Head of caudate nucleus (tissue), 42 donors: ENCODE data around the gene GSTO1.
"Not testable (repeated sequence)": the region's sequence is repeated elsewhere in the genome, so short reads cannot be mapped to it uniquely, and the experiment has no call there.

Experiments used
- DNase-seq, 42 donors: peaks; one replicate each; pipeline versions ENCODE4 v3.0.0 to v3.0.0-alpha.2; 2020 to 2021; ENCODE audit warnings: mixed read lengths in 7 of 42
- intact Hi-C: fragments of 100-400 bp; cut with DNase I; formaldehyde crosslinking; loops from one replicate; pipeline ENCODE4 v1.15.0; 2022

The GSTO1 gene

DNA sequence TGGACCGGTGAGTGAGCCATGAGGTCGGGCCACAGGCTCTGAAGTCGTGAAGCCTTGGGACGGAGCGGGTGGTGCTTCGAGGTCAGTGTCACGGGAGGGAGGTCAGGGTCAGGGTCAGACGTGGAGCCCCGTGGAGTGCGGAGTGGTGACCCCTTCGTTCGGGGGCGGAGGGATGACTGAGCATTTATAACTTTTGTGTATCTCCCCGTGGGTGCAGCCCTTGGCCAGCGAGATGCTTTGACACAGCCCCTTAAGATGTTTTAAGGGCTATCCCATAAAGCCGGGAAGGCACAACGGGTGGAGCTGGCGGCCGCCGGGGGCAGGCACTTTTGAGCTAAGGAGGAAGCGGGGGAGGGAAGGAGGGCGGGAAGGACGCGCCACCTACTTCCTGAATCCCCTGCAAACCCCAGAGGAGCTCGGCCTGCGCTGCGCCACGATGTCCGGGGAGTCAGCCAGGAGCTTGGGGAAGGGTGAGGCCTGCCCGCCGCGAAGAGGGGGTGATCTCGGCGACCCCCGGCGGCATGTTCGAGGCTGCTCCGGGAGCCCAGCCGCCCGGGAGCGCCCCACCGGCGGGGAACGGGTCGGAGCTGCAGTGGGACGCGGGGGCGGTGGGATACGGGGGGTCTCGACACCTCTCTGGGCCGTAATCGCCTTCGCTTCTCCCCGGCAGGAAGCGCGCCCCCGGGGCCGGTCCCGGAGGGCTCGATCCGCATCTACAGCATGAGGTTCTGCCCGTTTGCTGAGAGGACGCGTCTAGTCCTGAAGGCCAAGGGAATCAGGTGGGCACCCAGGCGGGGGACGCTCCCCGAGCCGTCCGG is at the start of gene GSTO1:
Gene GSTO1, plus strand, starts transcription at position 400 of the 818 bp plus-strand sequence. Its CDS starts 37 bp downstream, at position 437.
- intact Hi-C loops, result no loop called here

DNA sequence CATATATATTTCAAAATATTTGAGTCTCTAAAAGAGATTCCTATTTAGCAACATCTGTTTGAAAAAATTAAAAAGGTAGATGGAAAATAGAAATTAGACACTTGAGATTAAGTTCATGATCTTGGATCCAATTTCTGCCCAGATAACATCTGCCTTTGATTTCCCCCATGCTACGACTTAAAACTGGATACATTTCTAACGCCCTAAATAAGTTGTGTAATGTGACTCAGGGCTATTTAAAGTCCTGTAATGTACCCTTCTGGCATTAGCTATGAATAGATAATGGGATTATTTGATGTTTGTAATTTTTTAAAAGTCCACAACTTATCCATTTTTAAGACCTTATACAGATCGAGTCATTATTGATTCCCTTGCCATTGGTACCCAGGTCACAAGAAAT is 46.0 kb upstream of the GSTO1 start:
- intact Hi-C loops, result loop anchor here (5.0 to 10.0 kb wide), 2 partner anchors 84 to 161 kb away; partner anchors contain the start of gene SFR1

More for the DNA sequence above, at the start of gene GSTO1:
- DNase-seq, result peak; percentile 61 to 91 (median 81)

DNA sequence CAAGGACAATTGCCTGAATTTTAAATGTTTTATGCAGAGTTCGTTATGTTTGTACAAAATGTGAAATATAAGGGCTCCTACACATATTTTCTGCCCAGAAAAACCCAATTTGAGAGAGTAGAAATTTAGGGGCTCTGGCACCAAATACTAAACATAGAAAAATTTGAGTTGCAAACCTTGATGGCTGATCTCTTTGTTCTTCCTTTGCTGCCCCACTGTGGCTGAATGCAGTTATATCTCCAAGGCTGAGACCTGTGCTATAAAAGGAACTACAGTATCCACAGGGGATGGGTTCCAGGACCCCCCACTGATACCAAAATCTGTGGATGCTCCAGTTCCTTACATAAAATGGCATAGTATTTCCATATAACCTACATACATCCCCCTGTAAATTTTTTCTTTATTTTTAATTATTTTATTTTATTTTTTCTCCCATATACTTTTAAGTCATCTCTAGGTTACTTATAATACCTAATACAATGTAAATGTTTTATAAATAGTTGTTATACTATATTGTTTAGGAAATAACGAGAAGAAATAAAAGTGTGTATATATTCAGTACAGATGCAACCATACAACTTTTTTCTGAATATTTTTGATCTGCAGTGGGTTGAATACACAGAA is 45.0 kb upstream of the GSTO1 start:
- peak in 41 of 42 donors; percentile 22 to 87 (median 66) for DNase-seq

More for the DNA sequence above, 46.0 kb upstream of the GSTO1 start:
- no peak for DNase-seq

DNA sequence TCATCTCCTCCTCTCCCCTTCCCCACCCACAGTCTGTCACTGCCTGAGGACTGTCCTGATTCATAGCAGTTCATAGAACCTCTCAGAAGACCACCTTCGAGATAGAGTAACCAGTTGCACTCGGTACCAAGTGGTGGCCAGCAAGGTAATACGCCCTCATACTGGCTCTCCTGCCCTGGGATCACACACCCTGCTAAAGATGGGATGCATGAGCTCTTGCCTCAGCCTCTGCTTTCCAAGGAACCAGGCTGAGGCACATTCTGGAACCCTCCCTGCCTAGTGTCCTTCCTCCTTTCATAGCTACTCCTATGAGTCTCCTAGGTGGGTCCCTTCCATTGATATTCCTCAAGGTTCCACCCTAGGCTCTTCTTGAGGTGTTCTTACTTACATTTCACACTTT is 38.1 kb upstream of the GSTO1 start:
- intact Hi-C loops, result loop anchor here (10.0 kb wide), 1 partner anchor 322 kb away; no protein-coding TSS in a partner anchor
- DNase-seq, result no peak

More for the DNA sequence above, 45.0 kb upstream of the GSTO1 start:
- intact Hi-C loops, result loop anchor here (5.0 to 10.0 kb wide), 3 partner anchors 85 to 315 kb away; partner anchors contain the start of gene SFR1

DNA sequence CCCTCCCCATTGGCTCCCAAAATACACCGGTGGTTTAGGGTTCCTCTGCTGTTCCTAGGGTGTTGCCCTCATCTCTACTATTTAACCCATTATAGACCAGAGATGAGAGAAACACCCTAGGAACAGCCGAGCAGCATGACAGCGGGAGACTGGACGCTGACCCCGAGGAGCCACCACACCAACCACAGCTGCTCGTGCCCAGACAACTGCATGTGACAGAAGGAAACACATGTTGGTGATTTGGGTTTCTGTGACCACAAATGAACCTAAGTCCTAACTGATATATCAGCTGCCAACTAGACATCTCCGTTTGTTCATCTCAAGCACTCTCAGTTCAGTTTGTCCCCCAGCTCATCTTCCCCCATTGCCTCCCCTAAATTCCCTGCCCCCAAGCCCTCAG is 35.9 kb upstream of the GSTO1 start:
- intact Hi-C loops, result loop anchor here (10.0 kb wide), 1 partner anchor 324 kb away; no protein-coding TSS in a partner anchor
- DNase-seq, result no peak

DNA sequence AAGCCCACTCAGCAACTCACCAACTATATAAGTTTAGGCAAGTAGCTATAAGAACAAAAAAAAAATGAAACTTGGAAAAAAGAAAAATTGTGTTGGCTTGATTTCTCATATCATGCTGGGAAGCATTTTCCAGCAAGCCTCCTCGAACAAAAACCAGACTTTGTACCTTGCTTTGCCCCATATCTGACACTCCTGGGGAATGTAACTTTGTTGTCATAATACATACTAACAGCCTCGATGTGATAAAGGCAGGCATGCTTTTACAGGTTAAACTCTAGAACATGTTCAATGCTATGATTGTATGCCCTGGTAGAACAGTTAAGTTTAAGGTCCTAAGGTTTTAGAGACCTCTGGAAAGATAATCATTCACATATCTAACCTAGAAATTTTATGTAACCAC is 34.2 kb upstream of the GSTO1 start:
- no peak for DNase-seq
- intact Hi-C loops, result no loop called here

DNA sequence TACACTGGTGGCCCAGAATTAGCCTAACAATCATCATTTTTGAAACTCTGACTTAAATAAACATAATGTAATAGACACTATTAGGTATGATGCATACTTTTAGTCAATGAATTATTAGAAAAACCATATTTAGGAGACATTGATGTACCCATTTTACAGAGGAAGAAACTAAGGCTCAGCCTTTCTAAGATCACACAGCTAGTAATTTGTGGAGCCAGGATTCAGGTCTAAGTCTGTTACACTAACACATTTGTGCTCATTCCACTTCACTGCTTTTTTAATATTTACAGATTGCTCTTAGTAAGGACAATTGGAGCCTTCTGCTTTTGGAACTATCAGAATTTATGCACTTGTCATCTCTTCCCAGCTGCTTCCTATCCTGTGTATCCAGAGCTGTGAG is 31.4 kb upstream of the GSTO1 start:
- intact Hi-C loops, result no loop called here
- no peak for DNase-seq

DNA sequence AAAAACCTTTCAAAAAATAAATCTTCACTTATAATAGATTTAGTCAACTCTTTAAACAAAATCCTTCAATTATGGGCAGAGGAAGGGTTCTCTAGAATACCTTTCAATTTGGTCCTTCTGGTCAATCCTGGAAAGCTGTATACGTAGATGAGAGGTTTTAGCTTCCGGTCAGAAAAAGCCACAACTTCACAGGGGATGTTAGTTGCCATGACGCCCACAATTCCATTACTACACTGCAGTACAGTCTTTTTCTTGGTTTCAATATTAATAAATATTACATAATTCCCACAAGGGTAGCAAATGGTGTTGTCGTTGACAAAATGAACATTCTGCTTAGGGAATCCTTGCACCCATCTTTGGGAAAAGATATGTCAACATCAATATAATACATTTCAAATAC is 24.2 kb upstream of the GSTO1 start:
- intact Hi-C loops, result no loop called here
- DNase-seq, result no peak

DNA sequence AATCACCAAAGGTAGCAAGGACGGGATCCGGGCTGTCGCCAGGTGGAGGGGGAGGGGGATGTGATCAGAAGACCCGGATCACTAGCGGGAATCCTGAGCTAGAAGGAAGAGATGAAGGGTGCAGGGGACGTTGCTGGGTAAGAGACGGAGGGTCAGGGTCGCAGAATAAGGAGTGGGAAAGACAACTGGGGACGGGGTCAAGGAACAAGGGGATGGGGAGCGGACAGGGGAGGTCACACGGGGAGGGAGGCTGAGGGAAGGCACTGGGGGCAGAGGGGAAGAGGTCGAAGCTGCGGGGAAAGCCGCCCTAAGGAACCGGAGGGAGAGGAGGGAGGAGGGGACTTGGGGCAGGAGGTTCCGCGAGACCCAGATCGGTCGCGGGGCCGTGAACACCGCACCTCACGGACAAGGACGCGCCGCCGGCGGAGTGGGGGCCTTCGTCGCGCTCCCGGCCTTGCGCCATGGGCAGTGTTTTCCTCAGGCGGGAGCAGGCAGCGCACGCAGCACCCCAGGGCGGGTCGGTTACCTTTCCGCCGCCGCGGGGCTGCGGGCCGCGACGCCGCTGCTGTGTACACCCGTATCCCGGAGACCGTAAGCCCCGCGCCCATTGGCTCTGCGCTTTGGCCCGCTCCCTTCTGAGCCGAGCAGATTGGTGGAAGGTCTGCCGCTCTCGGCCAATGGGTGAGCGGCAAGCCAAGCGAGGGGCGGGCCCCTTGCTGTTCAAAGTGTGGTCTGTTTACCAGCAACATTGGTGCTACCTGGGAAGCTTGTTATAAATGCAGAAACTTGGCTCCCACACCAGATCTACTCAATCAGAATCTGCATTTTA is 22.7 kb upstream of the GSTO1 start, which contains the start of gene CFAP43:
Gene CFAP43, minus strand, starts transcription at position 581 of the 829 bp plus-strand sequence. Its CDS starts 118 bp downstream, at position 463.
- DNase-seq, result peak; percentile 94 to 99 (median 98)
- intact Hi-C loops, result no loop called here

DNA sequence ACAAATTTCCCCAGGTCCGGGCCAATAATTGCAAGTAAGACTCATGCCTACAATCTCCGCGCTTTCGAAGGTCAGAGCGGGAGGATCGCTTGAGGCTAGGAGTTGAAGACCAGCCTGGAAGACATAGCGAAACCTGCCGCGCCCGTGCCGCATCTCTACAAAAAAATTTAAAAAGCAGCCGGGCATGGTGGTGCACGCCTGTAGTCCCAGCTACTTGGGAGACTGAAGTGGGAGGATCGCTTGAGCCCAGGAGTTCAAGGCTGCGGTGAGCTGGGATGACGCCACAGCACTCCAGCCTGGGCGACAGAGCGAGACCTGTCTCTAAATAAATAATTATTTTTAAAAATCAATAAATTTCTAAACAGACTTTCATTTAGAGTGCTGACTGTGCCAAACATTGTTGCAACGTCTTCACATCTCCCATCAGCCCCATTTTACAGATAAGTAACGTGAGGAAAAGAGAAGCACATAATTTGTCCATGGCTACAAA is 22.0 kb upstream of the GSTO1 start:
- intact Hi-C loops, result no loop called here
- peak in 7 of 42 donors; percentile 2 to 49 (median 16) for DNase-seq

DNA sequence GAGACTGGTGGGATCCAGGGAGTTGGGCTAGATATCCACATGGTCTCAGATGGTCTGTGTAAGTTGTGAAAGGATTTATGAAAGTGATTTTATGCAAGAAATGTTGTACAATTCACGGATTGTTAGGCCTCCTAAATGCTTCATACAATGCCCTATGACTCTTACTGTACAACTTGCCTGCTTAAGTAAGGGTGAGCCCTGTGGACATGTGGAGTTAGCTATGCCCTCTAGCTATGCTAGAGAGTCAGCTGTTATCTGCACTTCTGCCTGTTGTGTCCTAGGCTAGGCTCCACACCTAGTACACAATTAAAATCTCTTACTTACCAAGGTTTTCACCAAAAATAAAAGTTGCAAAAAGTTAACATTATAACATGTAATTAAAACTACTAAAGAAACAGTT is 20.9 kb upstream of the GSTO1 start:
- intact Hi-C loops, result no loop called here
- no peak for DNase-seq

DNA sequence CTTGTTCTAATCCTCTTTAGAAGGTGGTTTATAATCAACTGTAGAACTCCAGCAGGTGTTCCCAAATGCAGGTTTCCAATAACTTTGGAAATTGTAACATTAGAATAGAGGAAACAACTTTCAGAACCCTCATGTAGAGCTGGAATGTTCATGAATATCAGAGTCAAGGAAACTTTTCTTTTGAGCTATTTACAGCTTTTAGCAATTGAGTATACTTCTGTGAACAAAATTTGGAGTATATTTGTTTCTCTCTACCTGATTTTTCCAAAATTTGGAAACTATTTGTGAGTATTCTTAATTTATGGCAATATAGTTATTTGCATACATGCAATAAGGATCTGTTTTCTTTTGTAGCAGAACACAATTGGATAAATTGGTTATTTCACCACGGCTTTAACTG is 19.8 kb upstream of the GSTO1 start:
- no peak for DNase-seq
- intact Hi-C loops, result no loop called here

DNA sequence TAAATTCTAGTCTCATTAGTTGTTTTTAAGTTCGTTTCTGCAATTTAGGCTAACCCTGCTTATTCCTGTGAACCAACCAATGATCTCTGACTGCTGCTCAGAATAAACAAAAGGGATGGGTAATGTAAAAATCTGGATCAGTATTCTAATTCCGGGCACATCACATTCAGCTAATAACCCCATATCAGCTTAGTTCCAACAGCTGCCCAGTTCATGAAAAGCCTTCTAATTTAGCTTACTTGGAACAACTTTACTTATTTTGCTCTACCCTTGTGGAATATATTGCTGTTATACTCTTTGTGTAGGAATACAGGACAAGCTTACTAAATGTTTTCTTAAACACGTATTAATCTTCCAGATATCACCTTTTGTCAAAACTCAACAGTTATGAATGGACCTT is 18.9 kb upstream of the GSTO1 start:
- DNase-seq, result no peak
- intact Hi-C loops, result no loop called here

DNA sequence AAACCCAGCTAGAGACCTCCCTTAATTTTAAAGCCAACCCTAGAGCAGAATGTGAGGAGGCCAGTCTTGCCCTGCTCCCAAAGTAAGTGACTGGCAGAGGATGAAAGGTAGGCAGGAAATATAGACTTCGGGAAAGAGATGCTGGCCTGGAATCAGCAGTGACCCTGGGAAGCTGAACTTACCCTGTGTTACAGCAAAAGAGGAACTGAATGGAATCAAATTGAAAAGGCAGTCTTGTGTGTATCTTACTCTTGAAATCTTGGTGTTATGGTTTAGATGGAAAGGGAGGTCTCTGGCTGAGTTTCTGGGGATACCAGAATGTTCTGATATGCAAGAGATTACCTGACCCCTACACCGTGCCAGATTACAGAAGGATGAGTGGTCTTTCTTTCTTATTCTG is 14.6 kb upstream of the GSTO1 start:
- DNase-seq, result no peak

DNA sequence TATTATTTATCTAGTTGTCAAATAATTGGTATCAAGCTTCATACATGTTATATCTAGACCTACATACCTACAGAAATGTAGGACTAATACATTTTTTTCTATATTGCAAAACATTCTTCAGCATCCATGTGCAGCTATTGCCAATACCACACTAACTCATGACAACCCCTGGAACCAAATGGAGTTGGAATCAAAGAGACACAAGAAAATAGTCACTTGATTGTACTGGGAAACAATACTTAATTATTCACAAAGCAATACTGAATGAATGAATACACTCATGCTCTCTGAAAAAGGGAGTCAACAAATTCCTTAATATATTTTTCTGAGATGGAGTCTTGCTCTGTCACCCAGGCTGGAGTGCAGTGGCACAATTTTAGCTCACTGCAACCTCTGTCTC is 12.1 kb upstream of the GSTO1 start:
- intact Hi-C loops, result no loop called here
- DNase-seq, result peak in 6 of 42 donors; percentile 22 to 62 (median 42)

More for the DNA sequence above, 14.6 kb upstream of the GSTO1 start:
- intact Hi-C loops, result no loop called here

DNA sequence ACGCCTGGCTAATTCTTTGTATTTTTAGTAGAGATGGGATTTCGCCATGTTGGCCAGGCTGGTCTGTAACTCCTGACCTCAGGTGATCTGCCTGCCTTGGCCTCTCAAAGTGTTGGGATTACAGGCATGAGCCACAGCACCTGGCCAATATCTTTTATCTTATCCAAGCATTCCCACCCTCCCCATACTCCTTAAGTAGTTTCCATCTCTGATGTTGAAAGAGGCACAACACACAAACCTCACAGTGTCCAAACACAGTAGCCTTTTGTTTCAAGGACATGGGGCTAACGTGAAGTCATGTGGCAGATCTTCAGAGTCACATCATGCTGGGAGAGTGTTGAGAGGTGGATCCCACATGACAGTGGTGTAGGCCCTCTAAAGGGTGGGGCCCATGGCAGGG is 11.7 kb upstream of the GSTO1 start:
- intact Hi-C loops, result not testable (repeated sequence)
- DNase-seq, result peak in 27 of 42 donors; percentile 12 to 80 (median 44)

DNA sequence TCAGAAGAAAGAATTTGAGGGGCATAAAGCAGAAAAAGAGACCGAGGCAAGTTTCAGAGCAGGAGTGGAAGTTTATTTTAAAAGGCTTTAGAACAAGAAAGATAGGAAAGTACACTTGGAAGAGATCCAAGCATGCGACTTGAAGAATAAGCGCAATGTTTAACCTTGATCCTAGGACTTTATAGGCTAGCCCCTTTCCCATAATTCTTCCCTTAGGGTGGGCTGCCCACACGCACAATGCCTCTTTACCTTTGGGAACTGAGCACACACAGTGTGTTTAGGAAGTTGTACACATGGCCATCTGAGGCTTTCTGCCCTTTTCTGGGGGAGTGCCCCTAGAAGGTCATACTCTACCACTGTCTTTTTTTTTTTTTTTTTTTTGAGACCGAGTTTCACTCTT is 11.2 kb upstream of the GSTO1 start:
- intact Hi-C loops, result no loop called here
- DNase-seq, result no peak

DNA sequence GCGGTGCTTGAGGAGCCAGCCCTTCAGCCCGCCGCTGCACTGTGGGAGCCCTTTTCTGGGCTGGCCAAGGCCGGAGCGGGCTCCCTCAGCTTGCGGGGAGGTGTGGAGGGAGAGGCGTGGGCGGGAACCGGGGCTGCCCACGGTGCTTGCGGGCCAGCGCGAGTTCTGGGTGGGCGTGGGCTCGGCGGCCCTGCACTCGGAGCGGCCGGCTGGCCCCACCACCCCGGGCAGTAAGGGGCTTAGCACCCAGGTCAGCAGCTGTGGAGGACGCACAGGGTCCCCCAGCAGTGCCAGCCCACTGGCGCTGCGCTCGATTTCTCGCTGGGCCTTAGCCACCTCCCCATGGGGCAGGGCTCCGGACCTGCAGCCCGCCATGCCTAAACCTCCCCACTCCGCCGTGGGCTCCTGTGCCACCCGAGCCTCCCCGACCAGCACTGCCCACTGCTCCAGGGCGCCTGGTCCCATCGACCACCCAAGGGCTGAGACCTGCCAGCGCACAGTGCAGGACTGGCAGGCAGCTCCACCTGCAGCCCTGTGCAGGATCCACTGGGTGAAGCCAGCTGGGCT is 9.5 kb upstream of the GSTO1 start:
- no peak for DNase-seq
- intact Hi-C loops, result no loop called here

DNA sequence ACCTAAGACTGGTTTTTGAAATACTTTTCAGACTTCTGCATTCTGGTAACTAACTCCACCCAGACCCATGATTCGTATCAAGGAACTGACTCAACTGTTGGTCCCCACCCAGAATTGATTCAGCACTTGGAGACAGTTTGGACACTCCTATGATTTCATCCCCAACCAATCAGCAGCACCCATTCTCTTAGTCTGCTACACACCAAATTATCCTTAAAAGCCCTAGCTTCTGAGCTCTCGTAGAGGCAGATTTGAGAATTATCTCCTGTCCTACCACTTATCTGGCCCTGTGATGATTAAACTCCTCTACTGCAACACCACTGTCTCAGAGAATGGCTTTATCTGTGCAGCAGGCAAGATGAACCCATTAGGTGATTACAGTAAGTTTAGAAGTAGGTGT is 7.7 kb upstream of the GSTO1 start:
- no peak for DNase-seq
- intact Hi-C loops, result no loop called here
